Spleen (tissue), 7 donors: ENCODE results near the gene DOCK9.

ENCODE experiments used
- POLR2A ChIP-seq, 3 donors: fragments of 450-650 bp; IDR thresholded peaks; one replicate each; pipeline ENCODE4 v1.5.1; 2017; ENCODE audit warnings: antibody characterized with exemption in 3 of 3, mild to moderate bottlenecking in 1 of 3
- POLR2AphosphoS5 ChIP-seq, 3 donors: sonication (generic); formaldehyde crosslinking; IDR thresholded peaks; one replicate each; pipeline ENCODE4 v1.5.1; 2017; ENCODE audit warnings: antibody characterized with exemption in 3 of 3
- TF ChIP-seq, protein P1 (sequence below), 11 experiments: fragments of 200-600 bp in 7 of 11; fragments of 450-650 bp in 4 of 11; sonication (generic) in 4 of 11; IDR thresholded peaks in 8 of 11; conservative IDR thresholded peaks in 3 of 11; 1 replicate in 7 of 11; 2 replicates in 4 of 11; pipeline versions ENCODE4 v1.4.0 to v1.8.0; 2016 to 2021; ENCODE audit warnings: antibody characterized with exemption in 11 of 11, inconsistent platforms in 4 of 11, mild to moderate bottlenecking in 1 of 11
- donor health status: DM: no; HTN: no; CAD: no; lungs with moderate emphysema.
- donor health status: DM: no; HTN: no; CAD: no.
- donor health status: DM: no; HTN: no; CAD: no.

DNA sequence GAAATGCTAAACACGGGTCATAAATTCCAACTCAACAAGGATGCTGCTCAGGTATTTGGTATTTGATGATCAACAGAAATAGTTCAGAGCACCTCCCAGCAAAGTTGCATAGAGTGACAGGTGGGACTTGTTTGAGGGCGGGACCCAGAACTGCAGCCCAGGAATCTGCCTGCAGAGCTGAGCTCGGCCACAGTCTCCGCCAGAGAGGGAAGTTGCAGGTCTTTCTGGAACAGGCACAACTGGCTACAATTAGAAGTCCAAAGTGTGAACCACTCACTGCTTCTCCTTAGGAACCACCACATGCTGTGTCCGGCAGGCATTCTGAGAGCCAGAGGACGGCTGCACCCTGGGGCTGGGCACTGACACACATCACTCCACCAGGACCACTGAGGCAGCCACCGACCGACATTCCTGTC is 226.5 kb downstream of the DOCK9 start:
- TF ChIP-seq, protein P1, sequence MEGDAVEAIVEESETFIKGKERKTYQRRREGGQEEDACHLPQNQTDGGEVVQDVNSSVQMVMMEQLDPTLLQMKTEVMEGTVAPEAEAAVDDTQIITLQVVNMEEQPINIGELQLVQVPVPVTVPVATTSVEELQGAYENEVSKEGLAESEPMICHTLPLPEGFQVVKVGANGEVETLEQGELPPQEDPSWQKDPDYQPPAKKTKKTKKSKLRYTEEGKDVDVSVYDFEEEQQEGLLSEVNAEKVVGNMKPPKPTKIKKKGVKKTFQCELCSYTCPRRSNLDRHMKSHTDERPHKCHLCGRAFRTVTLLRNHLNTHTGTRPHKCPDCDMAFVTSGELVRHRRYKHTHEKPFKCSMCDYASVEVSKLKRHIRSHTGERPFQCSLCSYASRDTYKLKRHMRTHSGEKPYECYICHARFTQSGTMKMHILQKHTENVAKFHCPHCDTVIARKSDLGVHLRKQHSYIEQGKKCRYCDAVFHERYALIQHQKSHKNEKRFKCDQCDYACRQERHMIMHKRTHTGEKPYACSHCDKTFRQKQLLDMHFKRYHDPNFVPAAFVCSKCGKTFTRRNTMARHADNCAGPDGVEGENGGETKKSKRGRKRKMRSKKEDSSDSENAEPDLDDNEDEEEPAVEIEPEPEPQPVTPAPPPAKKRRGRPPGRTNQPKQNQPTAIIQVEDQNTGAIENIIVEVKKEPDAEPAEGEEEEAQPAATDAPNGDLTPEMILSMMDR (IDR thresholded peaks at IDR 0.05 in 8 of 11, conservative IDR thresholded peaks at IDR 0.05 in 3 of 11), result no peak
- TF ChIP-seq POLR2AphosphoS5 (IDR thresholded peaks at IDR 0.05) (no peak), POLR2A (IDR thresholded peaks at IDR 0.05) (no peak)
